Retinal pigment epithelial cell (primary cell): Measurements from ENCODE around the gene GJC2.

Experiments used
- DNase-seq: peaks from one replicate; pipeline ENCODE4 v3.0.0-alpha.2; 2010; ENCODE audit warnings: low read depth
- H3K4me3 ChIP-seq: 2 replicates; pipeline ENCODE4 v1.5.1; 2011; ENCODE audit warnings: mild to moderate bottlenecking, low read length, control low read depth, moderate library complexity
- TF ChIP-seq, protein P1 (sequence below): conservative IDR thresholded peaks from 2 replicates; pipeline ENCODE4 v1.5.1; 2011; ENCODE audit warnings: low read depth, low read length, control low read depth, inconsistent platforms

GJC2 gene

DNA sequence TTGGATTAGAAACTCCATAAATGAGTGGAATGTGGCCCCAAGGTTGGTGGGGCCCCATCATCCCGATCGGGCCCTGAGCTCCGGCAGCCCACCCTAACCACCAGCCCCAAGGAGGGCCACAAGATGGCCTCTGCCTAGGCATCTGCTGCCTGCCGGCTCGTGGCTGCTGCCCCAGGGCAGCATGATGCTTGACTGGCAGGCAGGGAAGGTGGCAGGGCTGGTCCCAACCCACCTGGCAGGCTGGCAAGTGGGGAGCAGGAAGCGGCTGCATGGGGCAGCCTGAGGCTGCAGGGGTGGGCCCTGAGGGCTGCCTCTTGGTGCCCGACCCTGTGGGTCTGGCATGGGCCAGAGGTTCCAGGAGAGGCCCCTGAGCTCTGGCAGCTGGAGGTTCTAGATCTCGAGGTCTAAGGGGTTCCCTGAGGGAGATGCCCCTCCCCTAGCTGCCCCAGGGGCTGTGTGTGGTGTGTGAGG, 760 bp upstream of the GJC2 start:
- H3K4me3 ChIP-seq: no peak overlapping the region
- TF ChIP-seq, protein P1, sequence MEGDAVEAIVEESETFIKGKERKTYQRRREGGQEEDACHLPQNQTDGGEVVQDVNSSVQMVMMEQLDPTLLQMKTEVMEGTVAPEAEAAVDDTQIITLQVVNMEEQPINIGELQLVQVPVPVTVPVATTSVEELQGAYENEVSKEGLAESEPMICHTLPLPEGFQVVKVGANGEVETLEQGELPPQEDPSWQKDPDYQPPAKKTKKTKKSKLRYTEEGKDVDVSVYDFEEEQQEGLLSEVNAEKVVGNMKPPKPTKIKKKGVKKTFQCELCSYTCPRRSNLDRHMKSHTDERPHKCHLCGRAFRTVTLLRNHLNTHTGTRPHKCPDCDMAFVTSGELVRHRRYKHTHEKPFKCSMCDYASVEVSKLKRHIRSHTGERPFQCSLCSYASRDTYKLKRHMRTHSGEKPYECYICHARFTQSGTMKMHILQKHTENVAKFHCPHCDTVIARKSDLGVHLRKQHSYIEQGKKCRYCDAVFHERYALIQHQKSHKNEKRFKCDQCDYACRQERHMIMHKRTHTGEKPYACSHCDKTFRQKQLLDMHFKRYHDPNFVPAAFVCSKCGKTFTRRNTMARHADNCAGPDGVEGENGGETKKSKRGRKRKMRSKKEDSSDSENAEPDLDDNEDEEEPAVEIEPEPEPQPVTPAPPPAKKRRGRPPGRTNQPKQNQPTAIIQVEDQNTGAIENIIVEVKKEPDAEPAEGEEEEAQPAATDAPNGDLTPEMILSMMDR: no peak
- DNase-seq: no peak

DNA sequence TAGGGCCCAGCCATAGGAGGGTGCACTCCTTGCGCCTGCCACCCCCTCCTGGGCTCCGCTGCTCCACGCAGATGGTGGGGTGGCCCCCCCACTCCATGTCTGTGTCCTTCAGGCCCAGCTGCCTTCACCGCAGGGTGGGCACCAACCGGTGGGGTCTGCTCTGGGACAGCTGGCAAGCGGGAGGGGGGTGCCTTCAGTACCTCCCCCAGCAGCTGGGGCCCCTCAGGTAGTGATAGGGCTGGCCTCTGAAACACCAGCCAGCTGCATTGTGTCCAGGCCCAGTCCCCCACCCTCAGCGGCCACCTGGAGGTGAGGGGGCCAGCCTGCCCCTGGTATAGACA, 360 bp downstream of the GJC2 start:
- no peak for DNase-seq
- TF ChIP-seq, protein P1: no peak
- H3K4me3 ChIP-seq: no peak overlapping the region

DNA sequence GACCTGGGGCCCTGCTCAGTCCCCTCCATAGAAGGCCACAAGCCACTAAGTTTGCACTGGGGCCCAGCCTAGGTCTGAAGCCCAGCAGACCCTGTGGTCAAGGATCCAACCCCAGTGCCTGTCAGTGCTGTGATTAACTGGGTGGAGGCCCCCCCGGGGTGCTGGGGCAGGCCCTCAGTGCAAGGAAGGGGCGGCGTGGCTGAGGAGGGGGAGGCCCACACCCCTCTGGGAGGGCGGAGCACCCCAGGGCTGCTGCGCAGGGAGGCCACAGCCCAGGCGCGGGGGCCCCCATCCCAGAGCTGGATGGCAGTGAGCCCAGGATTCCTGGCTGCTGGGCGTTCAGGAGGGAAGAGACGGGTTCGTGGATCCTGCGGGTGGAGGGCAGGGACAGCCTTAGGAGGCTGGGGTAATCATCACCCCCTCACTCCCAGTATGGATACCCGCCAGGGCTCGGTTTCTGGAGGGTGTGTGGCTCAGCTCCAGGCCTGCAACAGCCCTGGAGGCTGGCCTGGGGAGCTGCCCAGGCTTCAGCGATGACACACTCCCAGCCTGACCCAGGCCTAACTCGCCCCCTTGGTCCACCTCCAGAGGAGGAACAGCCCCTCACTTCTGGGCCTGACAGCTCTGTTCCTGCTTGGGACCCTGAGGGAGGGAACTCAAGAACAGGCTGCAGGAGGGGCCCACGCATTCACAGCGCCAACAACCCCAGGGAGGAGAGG, 890 bp downstream of the GJC2 start:
- TF ChIP-seq, protein P1: no peak
- no peak for DNase-seq
- no peak overlapping the region for H3K4me3 ChIP-seq

DNA sequence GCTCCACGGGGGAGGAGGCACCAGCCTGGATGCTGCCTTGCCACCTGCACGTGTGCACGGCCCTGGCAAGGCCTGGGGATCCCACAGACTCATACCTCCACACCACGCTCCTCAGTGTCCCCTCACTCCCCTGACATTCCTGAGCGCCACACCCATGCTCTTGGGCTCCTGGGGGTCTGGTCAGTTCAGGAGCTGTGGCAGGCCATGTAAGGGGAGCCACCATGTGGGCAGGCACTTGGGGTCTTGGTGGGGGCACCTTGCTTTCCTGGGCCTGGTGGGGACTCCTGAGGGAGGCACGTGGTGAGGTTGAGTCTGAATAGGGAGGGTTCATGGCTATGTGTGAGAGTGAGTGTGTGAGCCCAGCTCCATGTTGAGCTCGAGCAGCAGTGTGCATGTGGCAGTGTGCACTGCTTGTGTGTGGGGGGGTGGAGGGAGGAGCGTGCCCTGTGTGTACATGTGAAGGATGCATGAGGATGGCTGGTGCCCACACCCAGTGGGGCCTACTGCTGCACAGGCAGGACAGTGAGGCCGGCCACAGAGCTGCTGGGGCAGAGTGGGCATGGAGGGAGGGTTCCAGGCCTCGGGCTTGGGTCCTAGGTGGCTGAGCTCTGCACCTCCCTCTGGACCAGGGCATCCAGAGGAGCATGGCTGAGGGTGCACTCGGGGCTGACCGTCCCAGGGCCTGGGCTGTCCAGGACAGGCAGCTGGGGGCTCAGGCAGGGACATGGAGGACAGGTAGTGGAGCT, 1.6 kb downstream of the GJC2 start:
- TF ChIP-seq, protein P1: no peak
- no peak for DNase-seq
- H3K4me3 ChIP-seq: no peak overlapping the region

DNA sequence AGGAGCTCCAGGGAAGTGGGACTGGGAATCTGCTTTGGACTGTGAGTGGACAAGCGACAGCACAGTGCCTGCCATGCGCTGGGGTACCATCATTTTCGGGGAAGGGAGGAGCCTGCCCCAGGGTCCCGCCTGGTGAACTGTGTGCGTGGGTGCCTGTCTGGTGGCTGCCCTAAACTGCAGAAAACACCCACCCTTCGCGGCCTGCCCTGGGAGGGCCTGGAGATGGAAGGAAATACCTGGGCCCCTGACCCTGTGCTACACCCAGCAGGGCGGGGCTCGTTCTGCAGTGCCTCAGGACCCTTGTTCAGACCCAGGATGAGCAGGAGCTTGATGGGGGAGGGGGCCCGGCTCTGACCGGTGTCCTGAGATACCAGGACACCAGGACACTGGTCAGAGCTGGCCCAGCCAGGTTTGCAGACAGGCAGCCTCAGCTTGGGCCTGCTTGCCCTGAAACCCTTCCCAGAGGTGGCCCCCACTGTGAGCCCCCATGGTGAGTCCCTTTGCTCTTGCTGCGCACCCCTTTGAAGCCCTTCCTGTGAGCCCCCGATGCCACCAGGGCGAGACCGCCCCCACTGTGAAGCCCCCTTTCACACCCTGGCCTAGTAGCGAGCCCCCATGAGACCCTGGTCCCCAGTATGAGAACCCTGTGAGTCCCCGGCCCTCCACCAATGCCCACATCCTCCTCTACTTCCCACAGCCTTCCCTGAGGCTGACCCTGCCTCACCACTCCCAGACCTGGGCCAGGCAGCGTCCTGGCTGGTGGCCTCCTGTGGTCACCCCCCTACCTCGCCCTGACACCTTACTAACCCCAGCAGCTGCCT, 2.6 kb downstream of the GJC2 start:
- no peak for DNase-seq
- H3K4me3 ChIP-seq: no peak overlapping the region
- TF ChIP-seq, protein P1: no peak

DNA sequence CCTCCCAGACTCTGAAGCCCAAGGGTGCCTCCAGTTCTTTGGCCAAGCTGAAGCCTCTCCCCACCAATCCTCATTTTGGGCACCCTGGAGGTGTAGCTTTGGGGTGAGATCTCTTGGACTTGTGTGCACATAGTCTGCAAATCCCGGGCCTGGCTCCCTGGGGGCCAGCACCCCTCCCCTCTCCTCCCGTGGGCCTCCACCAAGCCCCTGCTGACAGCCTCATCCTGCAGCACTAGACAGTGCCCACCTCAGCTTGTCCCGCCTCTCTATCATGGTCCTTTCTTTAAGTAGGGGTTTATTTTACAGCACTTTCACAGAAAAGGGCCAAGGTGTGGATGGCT, 3.2 kb downstream of the GJC2 start:
- TF ChIP-seq, protein P1: no peak
- DNase-seq: no peak
- H3K4me3 ChIP-seq: no peak overlapping the region
